HG03064 (cell line): ENCODE results near the gene GPR84.
"Not testable (repeated sequence)": the region's sequence is repeated elsewhere in the genome, so short reads cannot be mapped to it uniquely, and the experiment has no call there.

Experiments used
- ATAC-seq: cut with Tn5 transposase; IDR thresholded peaks from one replicate; pipeline ENCODE4 v1.9.1; 2021; ENCODE audit warnings: low read depth; ENCODE audit not compliant: unreplicated experiment

The GPR84 gene

DNA sequence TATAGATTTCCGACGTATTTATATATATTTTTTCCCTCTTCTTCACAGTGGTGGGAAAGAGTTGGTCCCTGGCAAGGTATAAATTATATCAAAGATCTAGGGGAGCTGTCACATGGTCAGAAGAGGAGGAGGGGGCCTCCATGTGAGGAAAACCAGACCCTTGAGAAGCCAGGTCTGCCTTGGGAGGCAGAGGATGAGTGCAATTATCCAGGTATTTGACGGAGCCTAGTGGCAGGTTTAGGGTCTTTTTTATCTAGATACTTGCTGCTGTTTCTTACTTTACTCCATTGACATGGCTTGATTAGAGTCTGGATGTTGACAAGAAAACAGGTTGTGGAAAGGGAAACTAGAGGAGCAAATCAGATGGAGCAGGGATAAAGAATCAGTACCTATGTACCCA, 33.8 kb downstream of the GPR84 start:
- no peak for ATAC-seq

- no peak for ATAC-seq
These were observed 34.5 kb downstream of the GPR84 start for GRCh38 chr12:54329759-54330158.

DNA sequence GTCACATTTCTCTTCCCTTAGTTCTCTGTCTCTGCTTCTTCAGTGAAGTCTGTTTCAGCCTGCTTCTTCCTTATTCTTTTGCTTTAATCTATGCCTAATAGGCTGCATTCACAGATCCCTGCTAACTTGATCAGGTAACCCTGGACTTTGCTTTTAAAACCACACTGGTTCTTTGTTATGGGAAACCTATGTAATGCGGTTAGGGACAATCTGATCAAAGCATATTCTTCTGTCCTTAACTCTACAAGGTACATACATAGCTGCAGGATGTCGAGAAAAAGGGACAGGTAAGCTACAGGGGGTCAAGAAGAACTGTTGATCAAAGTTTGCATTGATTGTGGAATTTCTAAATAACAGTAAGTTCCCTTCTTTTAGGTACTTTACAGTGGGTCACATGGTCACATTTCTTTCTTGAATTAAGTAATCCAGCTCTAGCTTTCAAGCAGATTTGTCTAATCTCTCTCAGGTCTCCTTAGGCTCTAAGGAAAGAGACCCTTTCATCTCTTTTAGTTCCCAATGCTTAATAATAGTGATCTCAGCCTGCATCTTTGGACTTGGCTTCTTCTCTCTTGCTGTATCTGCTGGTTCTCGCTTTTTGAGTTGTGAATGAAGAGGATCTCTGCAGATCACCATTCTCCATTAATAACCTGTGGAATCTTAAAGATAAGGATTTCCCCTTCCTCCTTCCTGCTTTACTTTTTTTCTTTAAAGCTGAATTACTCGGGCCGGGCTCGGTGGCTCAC, 35.5 kb downstream of the GPR84 start:
- ATAC-seq, result no peak

- ATAC-seq, result not testable (repeated sequence)
These were observed 38.7 kb downstream of the GPR84 start for GRCh38 chr12:54325442-54326109.

- ATAC-seq, result peak; percentile 97
These were observed 39.5 kb downstream of the GPR84 start, which contains the start of gene COPZ1 for GRCh38 chr12:54324617-54325441. Gene COPZ1 (plus strand): TSS chr12:54325131. CDS start chr12:54325164, 33 bp downstream.

DNA sequence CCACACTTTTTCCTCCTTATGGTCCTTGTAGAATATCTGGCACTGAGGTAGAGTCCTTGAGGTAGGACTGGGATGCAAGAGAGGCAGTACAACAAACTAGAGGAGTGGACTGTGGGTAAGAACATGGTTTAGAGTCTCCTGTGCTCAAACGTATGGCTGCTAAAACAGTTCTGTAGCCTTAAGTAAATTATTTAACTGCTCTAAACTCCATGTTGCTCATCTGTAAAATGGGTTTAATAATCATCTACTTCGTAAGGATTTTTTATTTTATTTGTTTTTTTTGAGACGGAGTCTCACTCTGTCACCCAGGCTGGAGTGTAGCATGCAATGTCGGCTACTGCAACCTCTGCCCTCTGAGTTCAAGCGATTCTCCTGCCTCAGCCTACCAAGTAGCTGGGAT, 42.9 kb downstream of the GPR84 start:
- no peak for ATAC-seq
